Gastrocnemius medialis (tissue), 4 donors: ENCODE results near the gene DIP2A.

Source experiments
- POLR2A ChIP-seq, 2 donors: fragments of 450-650 bp; IDR thresholded peaks; one replicate each; pipeline ENCODE4 v1.6.1; 2017; ENCODE audit warnings: antibody characterized with exemption in 2 of 2, mild to moderate bottlenecking in 2 of 2, moderate library complexity in 2 of 2
- TF ChIP-seq, protein P1 (sequence below), 5 experiments: fragments of 450-650 bp in 3 of 5; fragments of 200-600 bp in 2 of 5; sonication (generic) in 2 of 5; IDR thresholded peaks in 4 of 5; conservative IDR thresholded peaks in 1 of 5; 1 replicate in 4 of 5; 2 replicates in 1 of 5; pipeline ENCODE4 v1.5.1; 2016 to 2019; ENCODE audit warnings: antibody characterized with exemption in 5 of 5, mild to moderate bottlenecking in 3 of 5, moderate library complexity in 3 of 5

DNA sequence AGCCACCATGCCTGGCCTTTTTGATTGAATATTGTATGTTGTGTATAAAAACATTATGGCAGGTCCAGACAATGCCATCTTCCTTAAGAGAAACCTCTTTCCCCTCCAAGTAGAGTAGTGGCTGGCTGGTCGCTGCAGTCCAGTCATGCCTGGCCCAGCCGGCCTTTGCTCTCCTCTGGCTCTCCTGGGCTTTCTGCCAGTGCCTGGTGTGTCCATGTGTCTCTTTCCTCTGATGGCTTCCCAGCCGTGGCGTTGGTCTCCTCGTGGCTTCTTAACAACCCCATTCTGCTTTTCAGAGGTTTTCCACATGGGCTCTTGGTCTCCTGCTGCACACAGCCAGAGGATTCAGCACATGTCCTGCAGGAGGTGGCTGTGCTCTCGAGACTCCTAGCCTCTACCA lies 58.7 kb downstream of the DIP2A start:
- TF ChIP-seq POLR2A (IDR thresholded peaks at IDR 0.05): no peak
- TF ChIP-seq, protein P1, sequence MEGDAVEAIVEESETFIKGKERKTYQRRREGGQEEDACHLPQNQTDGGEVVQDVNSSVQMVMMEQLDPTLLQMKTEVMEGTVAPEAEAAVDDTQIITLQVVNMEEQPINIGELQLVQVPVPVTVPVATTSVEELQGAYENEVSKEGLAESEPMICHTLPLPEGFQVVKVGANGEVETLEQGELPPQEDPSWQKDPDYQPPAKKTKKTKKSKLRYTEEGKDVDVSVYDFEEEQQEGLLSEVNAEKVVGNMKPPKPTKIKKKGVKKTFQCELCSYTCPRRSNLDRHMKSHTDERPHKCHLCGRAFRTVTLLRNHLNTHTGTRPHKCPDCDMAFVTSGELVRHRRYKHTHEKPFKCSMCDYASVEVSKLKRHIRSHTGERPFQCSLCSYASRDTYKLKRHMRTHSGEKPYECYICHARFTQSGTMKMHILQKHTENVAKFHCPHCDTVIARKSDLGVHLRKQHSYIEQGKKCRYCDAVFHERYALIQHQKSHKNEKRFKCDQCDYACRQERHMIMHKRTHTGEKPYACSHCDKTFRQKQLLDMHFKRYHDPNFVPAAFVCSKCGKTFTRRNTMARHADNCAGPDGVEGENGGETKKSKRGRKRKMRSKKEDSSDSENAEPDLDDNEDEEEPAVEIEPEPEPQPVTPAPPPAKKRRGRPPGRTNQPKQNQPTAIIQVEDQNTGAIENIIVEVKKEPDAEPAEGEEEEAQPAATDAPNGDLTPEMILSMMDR (IDR thresholded peaks at IDR 0.05 in 4 of 5, conservative IDR thresholded peaks at IDR 0.05 in 1 of 5): no peak
